GM19372 (cell line): ENCODE results near the gene NETO2.
"Not testable (repeated sequence)": the region's sequence is repeated elsewhere in the genome, so short reads cannot be mapped to it uniquely, and the experiment has no call there.

Source experiments
- ATAC-seq: cut with Tn5 transposase; IDR thresholded peaks from one replicate; pipeline ENCODE4 v1.9.1; 2021; ENCODE audit warnings: mild to moderate bottlenecking, low read depth, moderate library complexity; ENCODE audit not compliant: unreplicated experiment

Gene NETO2

DNA sequence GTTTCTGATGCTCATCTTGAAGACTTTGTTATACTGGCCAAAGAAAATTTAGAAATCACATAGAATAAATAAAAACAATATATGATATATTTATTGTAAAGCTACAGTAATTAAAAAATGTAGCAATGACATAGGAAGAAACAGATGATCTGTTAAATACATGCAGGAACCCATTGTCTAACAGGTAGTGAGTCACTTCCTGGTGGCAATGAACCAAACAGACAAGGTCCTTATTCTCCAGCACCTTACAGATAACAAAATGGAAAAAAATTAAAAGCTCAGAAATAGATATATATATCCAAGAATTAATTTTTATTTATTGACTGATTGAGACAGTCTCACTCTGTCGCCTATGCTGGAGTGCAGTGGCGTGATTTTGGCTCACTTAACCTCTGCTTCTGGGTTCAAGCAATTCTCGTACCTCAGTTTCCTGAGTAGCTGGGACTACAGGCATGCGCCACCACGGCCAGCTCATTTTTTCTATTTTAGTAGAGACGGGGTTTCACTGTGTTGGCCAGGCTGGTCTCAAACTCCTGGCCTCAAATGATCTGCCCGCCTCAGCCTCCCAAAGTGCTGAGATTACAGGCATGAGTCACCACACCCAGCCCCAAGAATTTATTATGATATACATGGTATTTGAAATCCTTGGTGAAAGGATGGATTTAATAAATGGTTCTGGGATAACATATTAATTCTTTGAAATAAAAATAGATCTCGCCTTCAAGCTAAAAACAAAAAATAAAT lies 7.5 kb downstream of the NETO2 start:
- ATAC-seq = no peak

DNA sequence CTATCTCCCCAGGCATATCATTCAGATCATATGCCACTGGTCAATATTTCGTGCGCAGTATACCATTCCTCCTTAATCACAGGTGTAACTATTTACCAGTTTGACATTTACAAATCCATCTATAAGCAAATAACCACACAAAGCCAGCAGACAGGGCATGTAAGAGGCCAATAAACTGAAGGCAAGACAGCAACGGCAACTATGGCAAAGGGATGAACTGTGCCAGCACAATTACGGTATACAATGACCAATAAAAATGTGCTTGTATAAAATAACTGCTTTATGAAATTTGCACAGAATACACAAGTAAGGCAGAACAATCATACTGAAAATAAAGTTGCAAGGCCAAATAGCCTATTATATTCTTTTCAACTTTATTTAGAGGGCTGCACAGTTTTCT lies 9.2 kb downstream of the NETO2 start:
- no peak for ATAC-seq

DNA sequence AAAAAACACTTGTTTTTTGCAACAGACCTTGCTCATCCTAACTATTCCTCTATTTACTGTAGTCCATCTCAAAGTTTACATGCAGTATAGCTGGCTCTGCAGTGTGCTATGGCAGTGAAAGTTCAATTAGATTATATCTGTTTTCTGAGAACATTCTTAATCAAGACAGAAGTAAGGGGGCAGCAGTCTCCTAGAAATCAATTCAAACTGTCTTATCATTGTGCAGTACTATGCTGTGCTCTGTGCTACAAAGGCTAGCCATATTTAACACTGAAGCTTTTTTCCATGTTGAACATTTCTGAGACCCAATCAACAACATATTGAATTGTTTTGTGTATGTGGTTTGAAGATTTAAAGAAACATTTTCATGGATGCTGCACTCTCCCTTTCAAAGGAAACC lies 11.4 kb downstream of the NETO2 start:
- no peak for ATAC-seq

DNA sequence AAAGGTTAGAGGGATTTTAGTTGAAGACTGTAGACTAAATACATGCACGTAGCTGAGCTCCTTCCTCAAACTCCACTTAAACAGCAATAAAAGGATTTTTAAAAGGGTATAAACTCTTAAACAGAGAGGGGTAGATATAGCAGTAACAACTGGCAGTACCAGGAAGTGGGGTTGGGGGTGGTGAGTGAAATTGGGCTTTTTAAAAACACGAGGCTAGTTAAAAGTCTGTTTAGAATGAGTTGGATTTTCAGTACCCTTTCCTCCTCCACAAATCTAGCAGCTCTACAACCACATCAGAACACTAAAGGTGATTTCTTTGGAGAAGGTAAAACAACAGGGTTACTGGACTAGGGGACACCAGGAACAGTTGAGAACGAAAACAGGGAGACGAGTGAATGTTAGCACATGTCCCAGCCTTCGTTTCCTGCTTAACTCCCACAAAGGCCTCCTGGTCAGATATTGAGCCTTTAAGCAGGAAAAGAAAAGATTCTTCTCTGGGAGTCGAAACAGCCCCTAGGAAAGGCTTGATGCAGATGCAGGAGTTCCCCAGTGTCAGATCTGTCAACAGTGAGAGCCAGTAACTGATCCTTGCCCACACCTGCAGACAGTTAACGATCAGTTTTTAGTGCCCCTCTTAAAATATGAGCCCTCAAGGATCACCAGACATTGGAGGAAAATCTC lies 13.8 kb downstream of the NETO2 start:
- ATAC-seq = no peak

DNA sequence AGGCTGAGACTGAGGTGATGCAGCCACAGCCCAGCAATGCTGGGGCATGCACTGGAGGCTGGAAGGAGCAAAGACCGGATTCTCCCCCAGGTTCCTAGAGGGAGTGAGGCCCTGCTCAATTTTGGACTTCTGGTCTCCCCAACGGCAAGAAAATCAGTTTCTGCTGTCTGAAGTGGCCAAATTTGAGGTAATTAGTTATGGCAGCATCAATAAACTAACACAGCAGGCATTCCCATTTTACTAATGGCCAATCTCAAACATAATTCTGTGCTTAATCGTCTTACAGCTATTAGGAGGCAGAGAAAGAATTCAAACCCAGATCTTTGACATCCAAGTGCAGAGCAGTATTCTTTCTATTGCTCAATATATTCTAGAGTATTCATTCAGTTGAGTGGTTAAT lies 16.2 kb downstream of the NETO2 start:
- ATAC-seq = no peak

DNA sequence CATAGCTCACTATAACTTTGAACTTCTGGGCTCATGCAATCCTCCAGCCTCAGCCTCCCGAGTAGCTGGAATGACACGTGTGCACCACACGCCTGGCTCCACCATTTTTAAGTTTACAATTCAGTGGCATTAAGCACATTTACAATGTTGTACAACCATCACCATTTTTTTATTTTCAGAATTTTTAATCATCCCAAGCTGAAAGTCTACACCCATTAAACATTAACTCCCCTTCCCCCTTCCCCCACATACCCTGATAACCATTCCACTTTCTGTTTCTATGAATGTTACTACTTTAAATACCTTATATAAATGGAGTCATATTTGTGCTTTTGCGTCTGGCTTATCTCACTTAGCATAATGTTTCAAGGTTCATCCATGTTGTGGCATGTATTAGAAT lies 18.0 kb downstream of the NETO2 start:
- ATAC-seq = no peak

DNA sequence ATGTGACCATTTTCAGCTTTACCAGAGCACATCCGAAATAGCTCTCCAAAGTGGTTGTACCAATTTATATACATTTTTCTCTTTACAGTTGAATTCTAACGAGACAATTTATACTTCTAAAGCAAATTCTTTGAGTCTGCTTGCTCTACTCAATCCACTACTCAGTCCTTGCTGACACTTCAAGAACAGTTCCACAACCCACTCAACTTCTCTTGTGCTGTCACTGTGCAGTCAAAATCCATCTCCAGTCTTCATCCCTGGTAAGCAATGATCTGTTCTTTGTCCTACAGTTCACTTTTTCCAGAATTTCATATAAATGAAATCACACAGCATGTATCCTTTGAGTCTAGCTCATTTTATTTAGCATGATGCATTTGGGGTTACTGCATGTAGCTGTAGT lies 30.6 kb downstream of the NETO2 start:
- no peak for ATAC-seq

DNA sequence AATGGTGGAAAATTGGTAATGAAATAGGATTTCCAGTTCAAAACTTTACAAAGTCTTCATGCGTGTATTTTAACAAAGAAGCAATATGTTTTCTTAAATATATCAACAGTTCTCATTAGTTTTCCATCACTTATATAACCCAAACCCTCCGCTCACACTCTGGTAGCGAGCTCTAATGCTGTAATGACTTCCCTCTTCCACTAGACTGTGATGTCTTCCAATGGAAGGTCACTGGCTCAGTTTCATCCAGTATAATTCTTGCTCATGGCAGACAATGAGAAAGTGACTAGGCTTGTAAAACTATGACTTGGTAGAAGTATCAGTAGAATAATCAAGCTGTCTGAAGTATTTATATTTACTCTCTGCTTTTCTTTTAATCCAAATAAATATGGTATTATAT lies 32.8 kb downstream of the NETO2 start:
- ATAC-seq = no peak

DNA sequence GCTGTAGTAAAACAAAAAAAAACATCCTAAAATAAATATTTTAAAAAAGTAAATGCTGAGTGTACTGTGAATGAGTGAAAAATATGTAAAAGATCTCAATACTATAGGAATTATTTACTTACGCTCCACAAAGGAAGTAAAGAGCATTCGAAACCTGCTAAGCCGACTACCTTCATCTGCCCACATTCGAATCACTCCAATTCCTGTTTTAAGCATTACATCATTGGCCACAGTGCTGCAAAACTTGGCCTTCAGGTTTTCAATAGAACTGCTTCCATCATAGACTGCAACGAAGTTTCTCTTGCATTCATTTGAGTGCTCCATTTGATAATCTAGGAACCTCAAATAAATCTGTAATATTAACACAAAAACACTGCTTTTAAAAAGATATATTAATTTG lies 34.4 kb downstream of the NETO2 start:
- no peak for ATAC-seq

DNA sequence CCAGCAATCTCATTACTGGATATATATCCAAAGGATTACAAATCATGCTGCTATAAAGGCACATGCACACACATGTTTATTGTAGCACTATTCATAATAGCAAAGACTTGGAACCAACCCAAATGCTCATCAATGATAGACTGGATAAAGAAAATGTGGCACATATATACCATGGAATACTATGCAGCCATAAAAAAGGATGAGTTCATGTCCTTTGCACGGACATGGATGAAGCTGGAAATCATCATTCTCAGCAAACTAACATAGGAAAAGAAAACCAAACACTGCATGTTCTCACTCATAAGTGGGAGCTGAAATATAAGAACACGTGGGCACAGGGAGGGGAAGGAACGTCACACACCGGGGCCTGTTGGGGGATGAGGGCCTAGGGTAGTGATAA lies 40.8 kb downstream of the NETO2 start:
- not testable (repeated sequence) for ATAC-seq

DNA sequence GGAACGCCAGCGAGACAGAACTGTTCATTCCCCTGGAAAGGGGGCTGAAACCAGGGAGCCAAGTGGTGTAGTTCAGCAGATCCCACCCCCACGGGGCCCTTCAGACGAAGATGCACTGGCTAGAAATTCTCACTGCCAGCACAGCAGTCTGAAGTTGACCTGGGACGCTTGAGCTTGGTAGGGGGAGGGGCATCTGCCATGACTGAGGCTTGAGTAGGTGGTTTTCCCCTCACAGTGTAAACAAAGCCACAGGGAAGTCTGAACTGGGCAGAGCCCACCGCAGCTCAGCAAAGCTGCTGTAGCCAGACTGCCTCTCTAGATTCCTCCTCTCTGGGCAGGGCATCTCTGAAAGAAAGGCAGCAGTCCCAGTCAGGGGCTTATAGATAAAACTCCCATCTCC lies 46.6 kb downstream of the NETO2 start:
- ATAC-seq = not testable (repeated sequence)

DNA sequence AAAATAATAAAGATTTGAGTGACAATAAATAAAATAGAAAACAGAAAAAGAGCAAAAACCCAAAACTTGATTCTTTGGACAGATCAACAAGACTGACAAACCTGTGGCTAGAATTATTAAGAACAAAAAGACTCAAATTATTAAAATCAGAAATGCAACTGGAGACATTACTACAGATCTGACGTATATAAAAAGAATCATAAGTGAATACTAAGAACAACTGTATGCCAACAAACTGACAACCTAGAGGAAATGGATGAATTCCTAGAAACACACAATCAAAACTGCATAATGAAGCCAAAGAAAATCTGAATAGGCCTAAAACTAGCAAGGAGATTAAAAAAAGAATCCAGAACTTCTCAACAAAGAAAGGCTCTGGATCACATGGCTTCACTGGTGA lies 47.4 kb downstream of the NETO2 start:
- no peak for ATAC-seq

DNA sequence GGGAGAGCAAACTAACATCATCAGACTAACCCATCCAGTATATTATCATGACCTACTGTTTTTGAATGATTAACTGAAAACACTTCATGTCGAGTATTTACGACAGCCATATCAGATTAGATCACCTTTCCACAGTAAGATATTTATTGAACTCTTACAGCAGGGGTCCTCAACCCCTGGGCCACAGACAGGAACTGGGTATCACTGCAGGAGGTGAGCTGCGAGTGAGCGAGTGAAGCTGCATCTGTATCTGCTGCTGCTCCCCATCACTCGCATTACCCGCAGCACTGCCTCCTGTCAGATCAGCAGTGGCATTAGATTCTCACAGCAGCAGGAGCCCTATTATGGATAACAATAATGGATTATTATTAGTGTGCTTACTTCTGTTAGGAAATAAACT lies 59.5 kb downstream of the NETO2 start:
- no peak for ATAC-seq

DNA sequence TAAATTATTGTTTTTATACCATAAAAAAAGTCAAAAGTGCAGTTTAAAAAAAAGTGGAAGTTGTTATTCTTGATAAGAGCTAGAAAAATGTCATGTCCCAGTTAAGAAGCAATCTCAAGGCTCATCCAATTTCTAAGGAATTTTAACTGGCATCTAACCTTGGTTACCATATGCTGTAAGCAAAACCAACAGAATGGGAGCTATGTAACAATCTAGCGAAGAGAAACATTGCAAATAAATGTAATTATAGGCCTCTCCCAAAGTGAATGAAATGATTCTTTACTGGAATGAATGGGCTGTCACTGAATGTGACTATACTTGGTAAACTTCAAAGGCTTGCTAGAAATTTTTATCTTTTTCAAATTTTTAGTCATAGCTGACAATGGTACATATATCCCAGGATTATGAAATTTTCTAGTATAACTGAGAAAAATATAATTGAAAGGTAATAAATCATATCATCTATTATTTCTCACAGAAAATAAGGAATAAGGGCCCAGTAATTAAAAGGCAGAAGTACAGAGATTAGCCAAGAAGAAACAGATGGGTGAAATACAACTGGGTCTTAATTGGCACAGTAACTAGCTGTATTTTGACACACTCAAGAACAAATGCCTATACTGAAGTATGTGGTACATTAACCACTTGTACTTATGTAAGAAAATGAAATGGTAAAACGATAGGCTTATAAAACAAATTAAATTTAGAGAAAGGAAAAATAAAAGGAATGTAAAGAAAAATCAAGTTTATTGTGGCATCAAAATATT lies 61.5 kb downstream of the NETO2 start:
- no peak for ATAC-seq

DNA sequence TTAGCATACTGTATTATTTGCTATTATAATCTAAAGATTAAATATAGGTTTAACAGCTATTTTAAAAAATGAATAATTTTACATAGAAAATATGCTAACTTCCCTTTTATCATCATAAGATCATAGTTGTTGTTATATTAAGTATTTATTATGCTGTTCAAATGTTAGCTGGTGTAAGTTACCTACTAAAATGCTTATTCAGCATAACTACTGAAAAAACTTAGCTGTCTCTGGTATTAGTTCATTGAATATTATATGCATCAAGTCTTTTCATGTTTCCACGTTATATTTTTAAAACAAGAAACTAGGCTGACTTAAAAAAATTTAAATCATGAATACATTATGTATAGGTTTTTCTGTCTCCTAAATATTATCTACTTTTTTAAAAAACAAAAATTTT lies 62.6 kb downstream of the NETO2 start:
- no peak for ATAC-seq

DNA sequence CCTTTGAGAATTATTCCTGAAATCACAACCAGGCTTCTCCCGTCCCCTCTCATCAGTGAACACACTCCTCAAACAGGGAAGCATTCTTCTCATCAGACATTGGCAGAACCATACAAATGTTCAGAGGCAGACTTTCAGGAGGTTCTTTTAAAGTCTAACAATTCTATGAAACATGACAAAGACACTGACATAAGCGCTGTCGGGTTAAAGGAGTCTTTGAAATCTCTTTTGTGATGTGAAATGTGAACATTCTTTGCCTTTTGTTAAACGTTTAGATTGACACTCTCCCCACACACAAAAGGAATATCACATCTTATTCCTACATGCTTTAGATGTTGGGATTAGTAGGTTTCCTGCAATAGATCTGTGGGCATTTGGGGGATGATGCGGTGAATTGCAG lies 63.9 kb downstream of the NETO2 start:
- no peak for ATAC-seq

DNA sequence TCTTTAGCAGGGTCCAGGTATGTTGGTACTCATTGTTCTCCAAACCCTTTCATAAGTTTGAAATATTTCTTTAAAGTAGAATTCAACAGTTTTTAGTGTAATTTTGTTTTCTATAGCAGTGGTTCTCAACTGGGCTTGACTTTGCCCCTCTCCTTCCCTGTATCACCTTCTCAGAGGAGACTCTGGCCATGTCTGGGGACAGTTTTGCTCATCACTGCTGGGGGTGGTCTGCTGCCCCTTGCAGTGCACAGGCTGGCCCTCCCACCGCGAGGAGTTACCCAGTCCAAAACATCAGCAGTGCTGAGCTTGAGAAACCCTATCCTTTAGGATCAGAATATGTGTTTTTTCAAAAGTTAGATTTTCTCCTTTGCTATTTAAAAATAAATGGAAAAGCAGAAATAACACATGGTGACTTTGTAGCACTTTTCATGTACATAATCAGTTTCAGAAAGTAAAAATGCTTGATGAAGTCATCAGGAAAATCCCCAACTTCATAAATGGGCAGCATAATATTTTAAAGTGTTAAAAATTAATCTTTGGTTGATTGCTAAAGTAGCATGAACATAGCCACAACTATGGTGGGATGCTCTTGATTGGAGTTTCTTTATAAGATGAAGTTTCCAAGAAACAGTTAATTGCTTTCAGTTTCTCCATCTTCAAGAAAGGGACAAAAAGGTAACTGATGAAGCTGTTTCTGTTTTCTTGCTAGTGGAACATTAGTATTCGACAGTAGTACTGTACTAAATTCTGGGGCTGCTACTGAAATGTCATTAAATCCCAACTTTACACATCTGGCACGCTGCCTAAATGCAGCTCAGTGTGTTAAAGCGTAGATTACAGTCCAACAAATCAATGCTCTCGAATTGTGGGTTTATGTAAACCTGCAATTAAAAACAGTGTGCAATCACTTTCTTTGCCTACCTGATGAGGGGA lies 70.3 kb downstream of the NETO2 start:
- no peak for ATAC-seq

DNA sequence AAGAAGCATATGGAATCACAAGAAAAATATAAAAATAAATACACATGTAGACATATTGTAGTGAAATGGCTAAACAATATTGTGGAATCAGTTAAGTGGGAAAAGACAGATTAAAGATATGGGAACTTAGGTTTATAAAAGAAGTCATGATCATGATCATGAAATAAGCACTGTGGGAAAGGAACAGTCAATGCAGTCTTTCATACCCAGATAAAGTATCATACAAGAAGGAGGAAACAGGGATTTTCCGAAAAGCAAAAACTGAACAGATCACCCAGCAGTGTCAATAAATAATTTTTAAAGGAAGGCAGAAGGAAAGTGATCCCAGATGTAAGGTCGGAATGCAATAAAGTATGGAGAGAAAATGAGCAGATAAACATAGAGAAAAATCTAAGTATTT lies 71.6 kb downstream of the NETO2 start:
- no peak for ATAC-seq

DNA sequence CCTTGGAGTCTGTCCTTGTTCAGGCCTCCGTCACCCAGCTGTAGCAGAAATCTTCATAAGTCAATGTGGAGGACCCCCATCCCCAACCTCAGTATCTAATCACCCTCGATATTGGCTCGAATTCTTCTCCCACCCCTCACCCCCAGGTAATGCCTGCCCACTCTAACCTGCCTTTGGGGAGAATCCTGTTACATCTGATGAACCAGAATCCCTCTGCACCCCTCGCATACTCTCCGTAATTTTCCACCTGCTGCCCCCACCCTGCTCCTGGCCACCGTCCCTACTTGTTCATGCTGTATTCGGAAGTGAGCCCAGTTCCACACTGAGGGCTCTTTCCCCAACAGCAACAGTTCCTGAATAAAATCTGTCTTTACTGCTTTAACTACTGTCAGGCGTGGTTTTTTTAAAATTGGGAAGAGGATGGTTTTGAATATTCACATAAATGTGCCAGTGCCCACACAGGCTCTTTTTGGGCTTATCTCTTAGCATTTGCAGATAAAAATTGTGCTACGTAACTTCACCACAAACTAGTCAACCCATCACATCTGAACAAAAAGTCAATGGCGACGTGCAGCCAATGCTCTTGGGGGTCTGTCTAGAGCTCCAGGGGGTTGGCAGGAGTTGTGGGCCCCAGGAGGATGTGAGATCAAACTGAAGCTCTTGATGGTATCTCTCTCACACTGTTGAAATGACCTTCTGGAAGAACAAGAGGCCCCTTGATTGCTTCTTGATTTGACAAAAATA lies 73.7 kb downstream of the NETO2 start:
- no peak for ATAC-seq

DNA sequence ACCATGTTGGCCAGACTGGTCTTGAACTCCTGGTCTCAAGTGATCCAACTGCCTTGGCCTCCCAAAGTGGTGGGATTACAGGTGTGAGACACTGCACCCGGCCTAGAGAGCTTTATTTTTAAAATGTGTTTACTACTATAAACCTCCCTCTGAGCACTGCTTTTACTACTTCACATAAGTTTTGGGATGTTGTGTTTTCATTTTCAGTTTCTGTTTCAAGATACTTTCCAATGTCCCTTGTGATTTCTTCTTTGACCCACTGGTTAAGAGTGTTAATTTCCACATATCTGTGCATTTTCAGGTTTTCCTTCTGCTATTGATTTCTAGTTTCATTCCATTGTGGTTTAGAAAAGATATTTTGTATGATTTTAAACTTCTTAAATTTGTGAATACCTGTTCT lies 74.4 kb downstream of the NETO2 start:
- no peak for ATAC-seq
